ENCODE measurements around the gene RPL13A.
"Not testable (repeated sequence)": the region's sequence is repeated elsewhere in the genome, so short reads cannot be mapped to it uniquely, and the experiment has no call there.

Gene RPL13A

DNA sequence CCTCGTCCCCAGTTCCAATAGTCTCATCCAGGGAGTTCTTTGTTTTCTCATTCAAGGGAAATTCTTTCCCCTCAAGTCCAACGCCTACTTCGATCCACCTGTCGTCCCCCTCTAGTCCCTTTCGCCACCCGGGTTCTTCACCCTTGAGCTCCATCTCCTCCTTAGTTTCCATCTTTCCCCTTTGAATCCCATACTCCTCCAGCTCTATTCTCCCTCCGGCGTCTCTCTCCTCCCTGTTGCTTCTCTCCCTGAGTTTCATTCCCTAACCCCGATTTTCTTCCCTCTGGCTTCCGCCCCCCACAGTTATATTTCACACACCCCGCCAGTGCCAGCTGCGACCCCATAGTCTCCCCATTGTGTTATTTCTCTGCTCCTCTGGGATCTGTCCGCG is 45.5 kb upstream of the RPL13A start:
- H3K4me3 ChIP-seq (ENCODE audit: low read depth, low read length): no peak overlapping the region
- no peak for DNase-seq (ENCODE audit: low read depth, low spot score)
- CTCF ChIA-PET: interaction anchor here (0.7 to 2.3 kb wide), 5 partner anchors 12 to 216 kb away, joined by 3 to 21 read pairs (median 9); no protein-coding TSS in a partner anchor
- TF ChIP-seq CTCF (IDR thresholded peaks at IDR 0.05; ENCODE audit: insufficient read depth, low read length, missing control alignments): no peak
- POLR2A ChIA-PET: no interaction called here

DNA sequence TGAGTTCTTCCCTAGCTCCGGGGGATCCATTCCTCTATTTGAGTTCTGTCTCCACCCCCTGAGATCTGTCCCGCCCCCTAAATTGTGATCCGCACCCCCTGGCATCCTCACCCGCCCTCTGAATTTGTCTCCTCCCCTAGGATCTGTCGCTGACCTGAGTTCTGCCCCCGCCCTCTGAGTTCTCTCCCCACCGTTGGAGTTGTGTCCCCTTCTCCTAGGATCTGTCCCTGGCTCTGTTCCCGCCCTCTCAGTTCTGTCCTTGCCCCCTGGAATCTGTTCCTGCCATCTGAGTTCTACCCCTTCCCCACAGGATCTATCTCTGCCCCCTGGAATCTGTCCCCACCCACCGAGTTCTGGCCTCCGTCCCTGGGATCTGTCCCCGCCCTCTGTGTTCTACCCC is 45.1 kb upstream of the RPL13A start:
- no peak for TF ChIP-seq CTCF (IDR thresholded peaks at IDR 0.05; ENCODE audit: insufficient read depth, low read length, missing control alignments)
- POLR2A ChIA-PET: no interaction called here
- CTCF ChIA-PET: interaction anchor here (1.0 to 2.3 kb wide), 5 partner anchors 13 to 216 kb away, joined by 3 to 21 read pairs (median 9); no protein-coding TSS in a partner anchor
- no peak for DNase-seq (ENCODE audit: low read depth, low spot score)
- peak overlapping the region; percentile 69 for H3K4me3 ChIP-seq (ENCODE audit: low read depth, low read length)

DNA sequence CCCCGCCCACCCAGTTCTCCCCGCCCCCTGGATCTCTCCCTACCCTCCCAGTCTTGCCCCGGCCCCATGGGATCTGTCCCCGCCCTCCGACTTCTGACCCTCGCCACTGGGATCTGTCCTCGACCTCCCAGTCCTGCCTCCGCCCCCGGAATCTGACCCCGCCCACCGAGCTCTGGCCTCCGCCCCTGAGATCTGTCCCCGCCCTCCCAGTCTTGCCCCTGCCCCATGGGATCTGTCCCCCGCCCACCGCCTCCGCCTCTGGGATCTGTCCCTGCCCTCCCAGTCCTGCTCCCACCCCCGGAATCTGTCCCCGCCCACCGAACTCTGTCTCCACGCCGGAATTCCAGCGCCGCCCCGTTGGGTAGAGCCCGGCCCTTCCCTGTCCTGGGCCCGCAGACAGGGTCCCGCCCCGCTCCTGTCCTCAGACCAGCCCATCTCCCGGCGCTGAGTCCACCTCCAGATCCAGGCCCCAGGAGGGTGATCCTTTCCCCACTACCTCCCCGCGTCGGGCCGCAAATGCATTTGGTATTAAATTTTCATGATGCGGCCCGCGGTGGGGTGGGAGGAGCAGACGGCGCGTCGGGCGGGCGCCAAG is 44.5 kb upstream of the RPL13A start:
- TF ChIP-seq CTCF (IDR thresholded peaks at IDR 0.05; ENCODE audit: insufficient read depth, low read length, missing control alignments): no peak
- ChIA-PET POLR2A (no interaction called here), CTCF (interaction anchor here (0.6 to 2.3 kb wide), 8 partner anchors 9 to 217 kb away, joined by 3 to 21 read pairs (median 3); partner anchors contain the start of genes ALDH16A1 and PTH2)
- no peak for DNase-seq (ENCODE audit: low read depth, low spot score)
- peak overlapping the region; percentile 69 for H3K4me3 ChIP-seq (ENCODE audit: low read depth, low read length)

- POLR2A ChIA-PET: no interaction called here
Observed at GRCh38 chr19:49443366-49444099, 43.9 kb upstream of the RPL13A start.

DNA sequence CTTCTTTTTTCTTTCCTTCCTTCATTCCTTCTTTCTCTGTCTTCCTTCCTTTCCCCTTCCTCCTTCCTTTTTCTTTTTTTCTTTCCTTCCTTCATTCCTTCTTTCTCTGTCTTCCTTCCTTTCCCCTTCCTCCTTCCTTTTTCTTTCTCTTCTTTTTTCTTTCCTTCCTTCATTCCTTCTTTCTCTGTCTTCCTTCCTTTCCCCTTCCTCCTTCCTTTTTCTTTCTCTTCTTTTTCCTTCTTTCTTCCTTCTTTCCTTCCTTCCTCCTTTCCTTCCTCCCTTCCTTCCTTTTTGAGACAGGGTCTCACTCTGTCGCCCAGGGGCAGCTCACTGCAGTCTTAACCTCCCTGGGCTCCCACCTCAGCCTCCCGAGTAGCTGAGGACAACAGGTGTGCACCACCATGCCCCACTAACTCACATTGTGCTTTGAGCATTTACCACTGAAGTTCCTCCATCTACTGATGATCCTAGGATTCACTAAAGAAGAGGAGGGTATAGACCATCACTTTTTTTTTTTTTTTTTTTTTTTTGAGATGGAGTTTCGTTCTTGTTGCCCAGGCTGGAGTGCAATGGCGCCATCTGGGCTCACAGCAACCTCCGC is 43.2 kb upstream of the RPL13A start:
- not testable (repeated sequence) for H3K4me3 ChIP-seq (ENCODE audit: low read depth, low read length)
- CTCF ChIA-PET: interaction anchor here (0.6 to 5.6 kb wide), 13 partner anchors 8 to 222 kb away, joined by 3 to 50 read pairs (median 3); no protein-coding TSS in a partner anchor

More at GRCh38 chr19:49443366-49444099, 43.9 kb upstream of the RPL13A start:
- H3K4me3 ChIP-seq (ENCODE audit: low read depth, low read length): peak overlapping the region; percentile 69
- CTCF ChIA-PET: interaction anchor here (0.6 to 5.6 kb wide), 12 partner anchors 10 to 217 kb away, joined by 3 to 50 read pairs (median 4); partner anchors contain the start of genes ALDH16A1 and PTH2
- DNase-seq (ENCODE audit: low read depth, low spot score): peak; percentile 50
- peak; percentile 99 for TF ChIP-seq CTCF (IDR thresholded peaks at IDR 0.05; ENCODE audit: insufficient read depth, low read length, missing control alignments)

DNA sequence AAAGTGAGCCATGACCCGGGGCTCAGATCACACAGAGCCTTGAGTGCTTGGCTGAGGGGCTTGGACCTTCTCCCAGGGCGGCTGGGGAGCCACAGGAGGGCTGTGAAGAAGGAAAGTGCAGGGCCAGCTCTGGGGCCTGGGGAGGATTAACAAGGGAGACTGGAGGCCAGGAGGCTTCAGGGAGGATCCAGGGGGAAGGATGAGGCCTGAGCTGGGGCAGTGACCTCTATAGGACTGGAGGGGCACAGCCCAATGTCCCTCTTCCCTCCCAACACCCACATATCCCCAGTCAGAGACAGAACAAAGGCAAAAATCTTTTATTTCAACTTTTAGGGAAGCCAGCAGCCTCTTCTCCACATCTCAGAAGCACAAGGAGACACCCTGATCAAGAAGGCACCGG is 41.4 kb upstream of the RPL13A start:
- no peak for DNase-seq (ENCODE audit: low read depth, low spot score)
- POLR2A ChIA-PET: no interaction called here
- H3K4me3 ChIP-seq (ENCODE audit: low read depth, low read length): no peak overlapping the region
- no peak for TF ChIP-seq CTCF (IDR thresholded peaks at IDR 0.05; ENCODE audit: insufficient read depth, low read length, missing control alignments)
- CTCF ChIA-PET: interaction anchor here (0.6 to 5.6 kb wide), 7 partner anchors 10 to 220 kb away, joined by 3 to 50 read pairs (median 3); no protein-coding TSS in a partner anchor

More for the DNA sequence above, 43.2 kb upstream of the RPL13A start:
- POLR2A ChIA-PET; DNase-seq (ENCODE audit: low read depth, low spot score): not testable (repeated sequence)
